AG04449 (cell line): ENCODE measurements around the gene ATAD2B.

Source experiments
- CTCF ChIA-PET: fragments of 350-600 bp; formaldehyde crosslinking; extraction: SDS; loops from one replicate; lab custom pipeline; 2021; ENCODE audit warnings: antibody characterized with exemption; lab: Yijun Ruan, JAX
- POLR2A ChIA-PET: fragments of 400-600, 350-600 bp; formaldehyde crosslinking; extraction: SDS; loops from one replicate; lab custom pipeline; 2020; ENCODE audit warnings: antibody characterized with exemption, inconsistent platforms; lab: Yijun Ruan, JAX
- DNase-seq: peaks from one replicate; pipeline ENCODE4 v3.0.0-alpha.2; 2010; ENCODE audit warnings: low read depth, low spot score
- H3K4me3 ChIP-seq: 2 replicates; pipeline ENCODE4 v1.5.1; 2011; ENCODE audit warnings: low read depth, mild to moderate bottlenecking, control low read depth, low read length
- TF ChIP-seq, protein P1 (sequence below): IDR thresholded peaks from one replicate; pipeline ENCODE4 v1.5.1; 2011; ENCODE audit warnings: mild to moderate bottlenecking, moderate library complexity, low read length, control low read depth, inconsistent platforms; ENCODE audit not compliant: insufficient read depth; ENCODE audit errors: missing control alignments

The ATAD2B gene

DNA sequence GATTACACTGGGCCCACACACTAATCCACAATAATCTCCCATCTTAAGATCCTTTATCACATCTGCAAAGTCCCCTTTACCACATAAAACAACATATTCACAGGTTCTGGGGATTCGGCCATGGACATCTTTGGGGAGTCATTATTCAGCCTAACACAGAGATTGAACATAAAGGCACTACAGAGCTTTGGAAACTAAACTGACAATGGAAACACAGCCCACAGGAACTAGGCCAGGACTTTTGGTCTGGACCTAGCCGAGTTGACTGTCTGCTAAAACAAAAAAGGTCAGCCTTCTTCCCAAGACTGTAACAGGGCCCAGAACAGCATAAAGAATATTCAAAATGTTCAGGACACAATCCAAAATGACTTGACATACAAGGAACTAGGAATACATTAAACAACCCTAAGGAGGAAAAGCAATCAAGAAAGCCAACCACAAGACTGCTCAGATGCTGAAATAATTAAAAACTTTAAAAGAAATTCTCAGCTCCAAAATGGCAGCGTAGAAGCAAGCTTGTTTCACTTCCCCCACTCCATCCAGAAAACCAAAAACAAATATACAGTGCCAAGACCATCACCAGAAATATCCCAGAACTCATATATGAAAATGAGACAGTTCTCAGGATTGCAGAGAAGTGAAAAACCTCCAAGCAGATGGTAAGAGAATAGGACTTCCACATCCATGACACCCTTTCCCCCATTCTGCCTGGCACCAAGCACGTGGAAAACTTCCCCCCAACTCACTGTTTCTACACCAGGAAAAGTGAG is 207.8 kb downstream of the ATAD2B start:
- ChIA-PET POLR2A (no interaction called here), CTCF (interaction anchor here (1.6 kb wide), 1 partner anchor 12 kb away, joined by 5 read pairs; no protein-coding TSS in a partner anchor)
- DNase-seq = no peak
- TF ChIP-seq, protein P1, sequence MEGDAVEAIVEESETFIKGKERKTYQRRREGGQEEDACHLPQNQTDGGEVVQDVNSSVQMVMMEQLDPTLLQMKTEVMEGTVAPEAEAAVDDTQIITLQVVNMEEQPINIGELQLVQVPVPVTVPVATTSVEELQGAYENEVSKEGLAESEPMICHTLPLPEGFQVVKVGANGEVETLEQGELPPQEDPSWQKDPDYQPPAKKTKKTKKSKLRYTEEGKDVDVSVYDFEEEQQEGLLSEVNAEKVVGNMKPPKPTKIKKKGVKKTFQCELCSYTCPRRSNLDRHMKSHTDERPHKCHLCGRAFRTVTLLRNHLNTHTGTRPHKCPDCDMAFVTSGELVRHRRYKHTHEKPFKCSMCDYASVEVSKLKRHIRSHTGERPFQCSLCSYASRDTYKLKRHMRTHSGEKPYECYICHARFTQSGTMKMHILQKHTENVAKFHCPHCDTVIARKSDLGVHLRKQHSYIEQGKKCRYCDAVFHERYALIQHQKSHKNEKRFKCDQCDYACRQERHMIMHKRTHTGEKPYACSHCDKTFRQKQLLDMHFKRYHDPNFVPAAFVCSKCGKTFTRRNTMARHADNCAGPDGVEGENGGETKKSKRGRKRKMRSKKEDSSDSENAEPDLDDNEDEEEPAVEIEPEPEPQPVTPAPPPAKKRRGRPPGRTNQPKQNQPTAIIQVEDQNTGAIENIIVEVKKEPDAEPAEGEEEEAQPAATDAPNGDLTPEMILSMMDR = no peak
- no peak overlapping the region for H3K4me3 ChIP-seq

DNA sequence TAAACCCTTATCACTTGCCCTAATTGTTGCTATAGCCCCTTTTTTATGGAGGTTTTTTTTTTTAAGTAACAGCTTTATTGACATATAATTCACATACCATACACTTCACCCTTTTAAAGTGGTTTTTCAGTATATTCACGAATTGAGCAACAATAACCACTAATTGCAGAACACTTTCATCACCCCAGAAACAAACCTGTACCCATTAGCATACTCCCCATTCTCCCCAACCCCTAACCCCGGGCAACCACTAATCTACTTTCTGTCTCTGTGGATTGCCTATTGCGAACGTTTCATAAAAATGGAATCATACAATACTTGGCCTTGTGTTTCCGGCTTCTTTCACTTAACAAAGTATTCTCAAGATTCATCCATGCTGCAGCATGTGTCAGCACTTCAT is 213.6 kb downstream of the ATAD2B start:
- no peak overlapping the region for H3K4me3 ChIP-seq
- TF ChIP-seq, protein P1 = no peak
- POLR2A ChIA-PET = no interaction called here
- DNase-seq = no peak
- CTCF ChIA-PET = interaction anchor here (0.7 kb wide), 1 partner anchor 168 kb away, joined by 3 read pairs; no protein-coding TSS in a partner anchor

DNA sequence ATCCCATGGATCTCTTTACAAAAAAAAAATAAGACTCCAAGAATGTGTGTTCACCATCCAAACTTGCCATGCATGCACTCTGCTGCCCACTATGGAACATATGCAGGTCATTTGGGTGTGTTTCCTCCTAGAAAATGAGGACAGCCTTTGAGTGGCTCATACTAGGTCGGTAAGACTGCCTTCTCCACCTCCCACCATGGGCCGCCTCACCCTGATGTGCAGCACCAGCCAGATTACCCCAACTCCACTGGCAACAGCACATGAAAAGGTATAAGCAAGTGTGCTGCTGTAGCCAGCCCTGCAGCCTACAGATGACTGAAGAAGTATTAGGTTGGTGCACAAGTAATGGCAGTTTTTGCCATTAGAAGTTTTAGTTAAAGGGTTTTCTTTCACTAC is 214.2 kb downstream of the ATAD2B start:
- POLR2A ChIA-PET = no interaction called here
- no peak overlapping the region for H3K4me3 ChIP-seq
- DNase-seq = no peak
- CTCF ChIA-PET = no interaction called here
- TF ChIP-seq, protein P1 = no peak

DNA sequence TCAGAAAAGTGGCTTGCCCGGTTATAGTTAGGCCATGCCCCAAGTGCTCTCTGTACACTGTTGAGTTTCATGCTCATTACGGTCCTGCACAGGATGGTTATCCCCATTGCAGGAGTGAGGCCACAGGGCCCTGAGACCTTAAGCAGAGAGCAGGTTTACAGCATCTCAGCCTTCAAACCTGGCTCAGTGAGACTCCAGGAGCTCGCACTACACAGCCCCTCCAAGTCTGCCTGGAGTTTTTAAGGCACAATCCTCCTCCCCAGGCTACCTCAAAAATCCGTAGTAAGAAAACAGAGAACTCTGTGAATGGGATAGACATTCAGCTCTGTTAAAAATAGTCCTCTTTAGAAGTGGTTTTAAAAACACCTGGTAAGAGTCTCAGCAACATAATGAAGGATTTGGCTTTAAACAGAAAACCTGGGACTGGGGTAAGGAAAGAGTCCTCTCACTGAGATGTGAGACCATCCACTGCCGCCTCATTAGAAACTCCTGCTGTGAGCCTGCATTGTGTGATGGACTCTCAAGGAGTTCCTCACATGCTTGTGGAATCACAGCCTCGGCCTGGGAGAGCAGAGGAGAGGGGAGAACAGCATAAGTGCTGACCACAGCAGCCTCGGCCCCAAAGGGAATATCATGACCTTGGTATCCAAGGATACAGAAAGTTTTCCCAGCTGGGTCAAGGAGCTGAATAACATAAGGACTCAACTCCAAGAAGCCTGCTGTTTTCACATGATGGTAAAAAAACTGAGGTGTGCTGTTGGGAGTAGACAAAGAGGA is 214.8 kb downstream of the ATAD2B start:
- DNase-seq = peak; percentile 56
- ChIA-PET POLR2A (no interaction called here), CTCF (no interaction called here)
- TF ChIP-seq, protein P1 = no peak
- H3K4me3 ChIP-seq = no peak overlapping the region

DNA sequence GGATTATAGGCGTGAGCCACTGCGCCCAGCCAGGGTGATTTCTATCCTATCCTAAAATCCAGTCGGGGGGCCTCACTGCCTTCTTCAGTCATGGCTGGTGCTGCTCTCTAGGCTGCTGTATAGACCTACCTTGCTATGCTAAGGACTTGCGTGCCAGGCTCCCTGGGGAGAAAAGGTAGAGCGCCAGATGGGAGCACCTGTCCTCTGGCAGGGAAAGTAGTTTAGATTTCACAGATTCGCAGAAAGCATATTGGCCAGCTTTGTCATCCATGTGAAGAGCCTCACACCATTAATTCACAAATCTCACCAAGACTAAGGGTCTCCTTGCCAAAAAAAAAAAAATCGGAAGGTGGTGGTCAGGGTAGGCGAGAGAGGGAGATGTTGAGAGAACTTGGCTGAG is 217.6 kb downstream of the ATAD2B start:
- CTCF ChIA-PET = no interaction called here
- POLR2A ChIA-PET = no interaction called here
- TF ChIP-seq, protein P1 = no peak

DNA sequence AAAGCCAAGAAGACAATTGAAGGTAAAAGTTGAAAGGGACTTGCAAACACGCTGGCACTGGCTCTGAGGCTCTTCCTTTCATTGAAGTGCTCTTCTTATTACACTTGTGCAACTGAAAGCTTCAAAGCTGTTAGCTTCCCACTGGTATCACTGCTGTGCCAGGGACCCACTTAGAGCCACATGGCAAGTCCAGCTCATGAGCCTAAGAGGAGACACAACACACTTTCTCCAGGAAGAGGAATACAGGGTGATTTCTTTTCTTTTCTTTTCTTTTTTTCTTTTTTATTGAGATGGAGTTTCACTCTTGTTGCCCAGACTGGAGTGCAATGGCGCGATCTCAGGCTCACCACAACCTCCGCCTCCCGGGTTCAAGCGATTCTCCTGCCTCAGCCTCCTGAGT is 218.2 kb downstream of the ATAD2B start:
- TF ChIP-seq, protein P1 = no peak
- ChIA-PET POLR2A (no interaction called here), CTCF (no interaction called here)
- no peak for DNase-seq
- no peak overlapping the region for H3K4me3 ChIP-seq

More for the DNA sequence above, 217.6 kb downstream of the ATAD2B start:
- H3K4me3 ChIP-seq = no peak overlapping the region
- DNase-seq = no peak
